Muscle of back (tissue), 11 donors: ENCODE data around the gene NAGPA. TPM values are rescaled to one million over a fixed set of nuclear protein-coding genes. Genes with fewer than 3 reads are reported as not detected.

Experiments
- DNase-seq, 3 donors: peaks; one replicate each; pipeline versions ENCODE4 v3.0.0 to v3.0.0-alpha.2; 2013
- polyA plus RNA-seq, 10 donors: library from polyadenylated mRNA; unstranded; fragments of 120-200 nt; gene quantifications; one replicate each; pipeline ENCODE4 v1.2.1, GENCODE V29; 2013; ENCODE audit not compliant: insufficient read length in 10 of 10

Gene NAGPA
- polyA plus RNA-seq, 10 donors = 3.0 to 5.4 (median 4.6) TPM

GRCh38 chr16:5005916-5006315, 27.8 kb downstream of the NAGPA start:
- no peak for DNase-seq

- no peak for DNase-seq
Measured at GRCh38 chr16:5004311-5004710, 29.4 kb downstream of the NAGPA start.

- no peak for DNase-seq
Measured at GRCh38 chr16:5003828-5004227, 29.9 kb downstream of the NAGPA start.

- no peak for DNase-seq
Measured at GRCh38 chr16:5003211-5003610, 30.5 kb downstream of the NAGPA start.

- DNase-seq = no peak
Measured at GRCh38 chr16:5002699-5003143, 31.0 kb downstream of the NAGPA start.

GRCh38 chr16:5001986-5002385, 31.7 kb downstream of the NAGPA start:
- DNase-seq = no peak

- no peak for DNase-seq
Measured at GRCh38 chr16:5001571-5001970, 32.2 kb downstream of the NAGPA start.

- no peak for DNase-seq
Measured at GRCh38 chr16:5000573-5001001, 33.1 kb downstream of the NAGPA start.

- no peak for DNase-seq
Measured at GRCh38 chr16:4994719-4995434, 38.9 kb downstream of the NAGPA start.

GRCh38 chr16:4991754-4992153, 42.0 kb downstream of the NAGPA start:
- DNase-seq = no peak

GRCh38 chr16:4990415-4990814, 43.3 kb downstream of the NAGPA start:
- no peak for DNase-seq

GRCh38 chr16:4989391-4990006, 44.2 kb downstream of the NAGPA start:
- DNase-seq = no peak

GRCh38 chr16:4988647-4989046, 45.1 kb downstream of the NAGPA start:
- DNase-seq = no peak

- DNase-seq = no peak
Measured at GRCh38 chr16:4987580-4988374, 46.0 kb downstream of the NAGPA start.

GRCh38 chr16:4987250-4987579, 46.5 kb downstream of the NAGPA start:
- no peak for DNase-seq

- no peak for DNase-seq
Measured at GRCh38 chr16:4984174-4984990, 49.4 kb downstream of the NAGPA start.

GRCh38 chr16:4982056-4982867, 51.5 kb downstream of the NAGPA start:
- DNase-seq = no peak

GRCh38 chr16:4981473-4981872, 52.3 kb downstream of the NAGPA start:
- DNase-seq = no peak

- no peak for DNase-seq
Measured at GRCh38 chr16:4980691-4981090, 53.0 kb downstream of the NAGPA start.

- no peak for DNase-seq
Measured at GRCh38 chr16:4979736-4980660, 53.7 kb downstream of the NAGPA start.
